HG02870 (cell line): ENCODE data around the gene FSTL4.
"Not testable (repeated sequence)": the region's sequence is repeated elsewhere in the genome, so short reads cannot be mapped to it uniquely, and the experiment has no call there.

Experiments
- ATAC-seq: cut with Tn5 transposase; IDR thresholded peaks from one replicate; pipeline ENCODE4 v1.9.1; 2021; ENCODE audit warnings: mild to moderate bottlenecking, moderate library complexity; ENCODE audit not compliant: unreplicated experiment

The FSTL4 gene

DNA sequence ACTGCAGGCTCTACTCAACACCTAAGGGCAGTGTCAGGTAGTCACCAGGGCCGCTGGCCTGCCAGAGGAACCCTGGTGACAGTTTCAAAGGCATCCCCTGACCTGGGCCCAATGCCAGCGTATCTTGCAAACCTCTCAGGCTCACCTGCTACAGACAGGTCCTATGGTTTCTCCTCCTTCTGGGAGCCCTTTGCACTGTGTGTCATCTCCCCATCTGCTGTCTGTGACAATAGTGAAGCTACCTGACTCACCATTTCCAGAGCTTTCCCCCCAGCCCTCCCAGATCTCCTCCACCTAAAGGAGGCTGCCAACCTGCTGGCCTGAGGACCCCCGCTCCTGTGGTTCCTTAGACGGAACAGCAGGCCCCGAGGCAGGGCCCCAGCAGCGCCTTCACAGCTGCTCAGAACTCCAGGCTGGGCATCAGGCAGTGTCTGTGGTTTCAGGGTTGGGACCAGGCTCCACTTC, 203.1 kb downstream of the FSTL4 start:
- no peak for ATAC-seq

DNA sequence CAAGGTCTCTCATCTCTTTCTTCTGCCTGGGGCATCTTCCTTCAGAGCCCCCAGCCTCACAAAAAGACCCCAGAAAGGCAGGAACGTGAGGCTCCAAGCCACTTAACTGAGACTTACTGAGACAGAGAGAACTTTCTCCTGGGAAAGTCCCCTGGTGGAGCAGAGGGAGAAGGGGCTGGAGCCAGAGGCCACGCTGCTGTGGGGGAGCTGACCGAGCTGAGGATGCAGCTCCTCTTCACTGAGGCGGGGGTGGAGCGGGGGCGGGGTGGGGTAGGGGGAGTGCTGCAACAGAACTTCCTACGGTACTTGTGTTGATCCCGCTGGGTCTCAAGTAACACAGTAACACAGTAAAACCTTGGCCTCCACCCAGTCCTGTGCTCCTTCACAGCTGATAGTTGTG, 204.0 kb downstream of the FSTL4 start:
- no peak for ATAC-seq

DNA sequence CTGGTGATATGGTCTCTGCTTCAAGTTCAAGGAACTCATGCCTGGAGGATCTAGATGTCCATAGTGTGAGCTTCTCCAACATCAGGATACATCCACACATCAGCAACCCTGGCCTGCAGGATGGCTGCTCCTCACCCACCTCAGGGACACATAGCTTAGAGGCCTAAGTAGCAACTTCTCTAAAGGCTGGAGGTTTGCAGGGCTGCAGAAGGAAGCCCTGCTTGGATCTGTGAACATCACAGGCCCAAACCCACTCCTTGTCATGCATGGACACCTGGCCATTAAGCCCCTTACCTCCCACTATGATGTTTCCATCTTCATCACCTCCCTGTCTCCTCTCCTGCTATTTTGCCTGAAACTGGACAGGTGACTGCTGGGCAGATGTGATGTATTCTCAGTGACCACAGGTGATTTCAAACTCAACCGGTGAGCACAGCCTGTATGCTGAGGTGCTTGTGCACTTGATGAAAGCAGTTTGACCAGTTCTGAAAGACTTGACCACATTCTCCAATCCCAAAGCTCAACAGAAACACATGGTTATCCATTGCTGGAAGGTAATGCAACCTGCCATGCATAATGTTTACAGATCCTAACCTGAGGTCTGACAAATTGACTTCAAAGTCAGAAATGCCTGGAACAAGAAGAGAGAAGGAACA, 205.2 kb downstream of the FSTL4 start:
- no peak for ATAC-seq

DNA sequence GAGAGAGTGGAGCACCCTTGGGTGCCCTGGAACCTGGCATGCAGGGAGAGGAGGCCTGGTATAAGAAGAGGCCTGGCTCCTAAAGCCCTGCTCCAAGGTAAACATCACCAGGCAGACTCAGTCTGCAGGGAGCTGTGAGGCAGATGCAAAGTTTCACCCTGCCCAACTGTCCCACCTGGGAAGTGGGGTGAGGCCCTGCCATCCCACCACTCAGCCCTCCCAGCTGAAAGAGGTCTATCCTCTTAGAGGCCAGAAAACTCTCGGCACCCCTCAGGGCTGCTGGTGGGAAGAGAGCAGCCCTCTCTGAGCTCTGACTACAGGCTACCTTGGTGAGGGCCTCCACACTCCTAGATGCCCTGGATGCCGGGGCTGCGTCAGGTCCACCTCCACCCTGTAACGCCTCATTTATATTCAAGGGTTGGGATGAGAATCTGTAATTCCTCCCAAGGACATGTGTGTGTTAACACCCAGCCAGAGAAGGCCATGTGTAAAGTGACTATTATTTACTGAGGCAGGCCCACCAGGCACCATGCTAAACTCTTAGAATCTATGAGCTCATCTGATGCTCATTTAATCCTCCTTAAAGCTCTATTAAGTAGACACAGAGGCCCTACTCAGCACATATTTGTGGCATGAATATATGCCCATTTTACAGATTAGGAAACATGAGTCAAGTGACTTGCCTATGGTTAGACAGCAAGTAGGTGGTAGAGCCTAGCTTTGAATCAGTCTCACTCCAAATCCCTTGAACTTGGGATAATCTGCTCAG, 205.9 kb downstream of the FSTL4 start:
- ATAC-seq, result no peak

DNA sequence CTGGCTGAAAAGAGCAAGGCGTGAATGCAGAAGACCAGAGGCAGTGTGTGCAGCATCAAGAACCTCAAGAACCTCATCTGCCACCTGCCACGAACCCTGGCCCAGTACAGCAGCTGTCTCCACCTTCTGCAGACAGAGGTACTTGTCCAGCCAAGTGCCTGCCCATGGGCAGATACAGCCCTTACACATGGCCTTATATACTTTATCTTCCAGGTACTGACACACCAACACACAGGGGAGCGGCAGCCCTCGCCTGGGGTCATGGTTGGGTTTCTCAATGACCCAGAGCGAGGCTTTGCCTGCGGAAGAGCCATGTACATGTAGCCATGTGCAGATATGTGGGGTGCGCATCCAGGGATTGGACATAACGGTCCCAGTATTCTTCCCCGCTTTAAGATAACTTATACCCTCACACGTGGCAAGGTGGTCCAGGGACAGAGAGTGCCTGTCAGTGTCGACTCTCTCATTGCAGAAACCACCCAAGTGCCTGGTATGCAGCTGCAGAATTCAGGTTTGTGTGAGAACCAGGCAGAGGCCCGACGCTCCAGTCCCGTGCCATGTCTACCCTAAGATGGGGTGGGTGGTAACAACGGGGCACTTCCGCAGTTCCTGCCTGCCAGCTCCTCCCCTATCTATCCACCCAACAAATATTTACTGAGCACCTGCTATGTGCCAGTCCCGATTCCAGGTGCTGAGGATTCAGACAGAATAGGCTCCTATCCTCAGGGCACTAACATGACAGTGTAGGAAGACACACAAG, 206.9 kb downstream of the FSTL4 start:
- no peak for ATAC-seq

DNA sequence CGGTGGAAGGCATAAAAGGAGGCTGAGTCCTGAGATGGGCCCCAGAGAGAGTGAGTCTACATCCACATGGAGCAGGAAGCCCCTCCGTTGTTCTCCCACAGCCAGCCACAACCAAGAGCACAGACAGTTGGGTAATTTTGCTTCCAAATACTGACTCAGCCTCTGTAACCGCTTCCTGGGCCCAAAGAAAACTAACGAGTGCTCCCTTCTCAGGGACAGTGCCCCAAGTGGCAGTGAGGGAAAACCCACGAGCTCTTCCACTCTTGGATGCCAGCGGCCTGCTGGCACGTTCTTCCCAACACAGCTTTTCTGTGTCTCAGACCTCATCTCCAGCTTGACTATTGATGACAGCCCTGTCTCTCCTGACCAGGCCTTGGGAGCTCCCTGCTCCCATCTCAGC, 207.6 kb downstream of the FSTL4 start:
- ATAC-seq, result no peak

DNA sequence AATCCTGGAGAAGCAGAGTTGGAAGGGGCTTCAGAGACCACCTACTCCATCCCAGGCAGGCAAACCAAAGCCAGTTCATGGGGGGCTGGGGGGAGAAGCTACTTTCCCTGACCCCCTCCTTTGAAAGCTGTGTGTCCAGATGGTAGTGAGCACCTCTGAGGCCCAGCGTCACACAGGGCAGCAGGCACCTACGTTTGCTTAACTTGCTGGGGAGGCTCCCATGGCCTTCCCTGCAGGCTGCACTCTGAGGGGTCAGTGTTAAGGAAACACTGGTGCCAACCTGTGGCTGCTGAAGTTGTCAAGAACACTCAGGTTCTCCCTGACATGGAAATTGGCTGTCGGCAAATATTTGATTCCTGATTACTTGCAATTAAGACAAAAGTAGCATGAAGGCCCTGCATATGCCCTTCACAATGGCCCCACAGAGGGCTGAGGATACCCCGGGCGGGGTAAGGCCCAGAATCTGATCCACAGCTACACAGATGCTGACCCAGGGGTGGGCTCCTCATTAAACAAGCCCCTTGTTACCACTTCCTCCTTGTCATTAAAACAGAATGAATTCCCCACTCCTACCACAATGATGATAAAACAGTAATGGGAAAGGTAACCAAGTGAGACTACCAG, 208.5 kb downstream of the FSTL4 start:
- ATAC-seq, result no peak

DNA sequence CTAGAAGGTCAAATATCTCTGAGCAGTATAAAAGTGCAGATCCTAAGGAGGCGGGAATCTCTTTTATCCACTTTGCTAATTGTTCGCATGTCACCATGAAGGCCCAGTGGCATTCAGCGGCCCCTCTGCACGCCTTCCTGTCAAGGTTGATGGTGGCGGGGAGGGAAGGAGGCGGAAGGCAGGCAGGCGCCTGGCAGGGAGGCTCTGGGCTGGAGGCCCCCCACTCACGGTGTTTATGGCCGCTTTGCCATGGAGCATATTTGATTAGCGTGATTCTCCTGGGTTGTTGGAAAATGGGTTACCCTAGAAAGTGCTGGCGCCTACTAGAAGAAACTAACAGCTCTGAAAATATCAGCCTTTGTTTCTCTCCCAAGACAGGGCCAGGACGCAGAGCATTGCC, 209.6 kb downstream of the FSTL4 start:
- ATAC-seq, result no peak

DNA sequence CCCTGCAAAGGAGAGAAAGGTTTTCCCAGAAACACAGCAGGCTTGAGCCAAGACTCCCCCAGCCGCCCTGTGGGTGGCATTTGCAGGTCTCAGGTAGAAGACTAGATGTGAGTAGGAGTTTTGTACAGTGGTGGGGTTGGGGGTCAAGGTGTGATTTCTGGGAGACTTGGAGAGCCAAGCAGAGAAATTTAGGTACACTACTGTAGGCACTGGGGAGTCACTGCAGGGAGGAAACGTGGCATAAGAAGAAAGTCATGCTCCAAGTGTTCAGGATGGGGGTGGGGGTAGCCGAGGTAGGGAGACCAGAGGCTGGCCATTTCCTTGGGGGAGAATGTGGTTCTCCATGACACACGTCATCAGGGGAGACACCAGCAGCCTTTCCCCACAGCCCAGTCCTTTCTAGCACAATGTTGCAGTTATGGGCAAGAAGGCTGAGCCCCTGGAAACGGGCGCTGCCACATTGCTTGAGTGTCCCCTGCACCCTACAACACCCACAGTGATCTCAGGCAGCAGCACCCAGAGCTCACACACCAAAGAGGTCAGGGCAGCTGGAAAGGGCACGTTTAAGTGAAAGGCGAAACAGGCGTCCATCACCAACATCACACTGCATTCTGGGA, 210.5 kb downstream of the FSTL4 start:
- ATAC-seq, result no peak

DNA sequence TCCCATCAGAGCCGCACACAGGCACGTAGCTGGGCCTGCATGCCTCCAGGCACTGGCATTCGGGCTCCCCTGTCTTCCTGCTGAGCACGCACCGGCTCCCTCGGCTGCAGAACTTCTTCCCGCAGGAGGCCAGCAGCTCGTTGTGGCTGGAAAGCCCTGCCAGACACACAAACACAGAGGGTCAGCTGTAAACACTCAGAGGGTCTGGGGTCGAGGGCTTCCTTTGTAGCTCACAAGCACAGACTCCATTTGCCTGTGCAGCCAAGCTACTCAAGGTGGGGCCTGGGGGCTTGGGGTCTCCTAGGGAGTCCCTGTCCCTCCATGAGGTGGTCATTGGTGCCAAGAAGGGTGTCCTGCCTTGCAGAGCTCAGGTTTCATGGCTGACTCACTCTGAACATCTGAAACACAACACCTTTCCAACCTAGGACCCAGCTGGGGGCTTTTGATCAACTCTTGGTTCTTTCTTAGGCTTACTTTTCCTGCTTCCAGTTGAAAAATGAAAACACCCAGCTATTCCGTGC, 211.4 kb downstream of the FSTL4 start:
- no peak for ATAC-seq

DNA sequence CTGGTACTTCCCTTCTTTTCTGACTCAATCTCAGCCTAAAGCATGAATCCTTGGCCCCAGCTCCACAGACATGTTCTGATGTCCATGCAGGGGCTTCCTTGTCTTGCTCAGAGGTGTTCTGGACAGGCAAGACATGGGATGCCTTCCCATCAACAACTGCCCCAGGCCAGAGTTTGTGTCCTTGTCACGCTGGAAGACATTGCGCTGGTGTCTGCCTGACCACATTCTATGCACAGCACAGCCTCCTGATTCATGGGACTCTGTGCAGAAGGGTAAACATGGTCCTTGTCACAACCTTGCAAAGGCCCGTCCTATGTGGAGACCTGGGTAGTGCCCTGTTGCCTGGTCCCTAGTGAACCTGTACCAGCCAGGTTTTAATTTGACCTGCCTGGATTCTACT, 212.2 kb downstream of the FSTL4 start:
- no peak for ATAC-seq

DNA sequence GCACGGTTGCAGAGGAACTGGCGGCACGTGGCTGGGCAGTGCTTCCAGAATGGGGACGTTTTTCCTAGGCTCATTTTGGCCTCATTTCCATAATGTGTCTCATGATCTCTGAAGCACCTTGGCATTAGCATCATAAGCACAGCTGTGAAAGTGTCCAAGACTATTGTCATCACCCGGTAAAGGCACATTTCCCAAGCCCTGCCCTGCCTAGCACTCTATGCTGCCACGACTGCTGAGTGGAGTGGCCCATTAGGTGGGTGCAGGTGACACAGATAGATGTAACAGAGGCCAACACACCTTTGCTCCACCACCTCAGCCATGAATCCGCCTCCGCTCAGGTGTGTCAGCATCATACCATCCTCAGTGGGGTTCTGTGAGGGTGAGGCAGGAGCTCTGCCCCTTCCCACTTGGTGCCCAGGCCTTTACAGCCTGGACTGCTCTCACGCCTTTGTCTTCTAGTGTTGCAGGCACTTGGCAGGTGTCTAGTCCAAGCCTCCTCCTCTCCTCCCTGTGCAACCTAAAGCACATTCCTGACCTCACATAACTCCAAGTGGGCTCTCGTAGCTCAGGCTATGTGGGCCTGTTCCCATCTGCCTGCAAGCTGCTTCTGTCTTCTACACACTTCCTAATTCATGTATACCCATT, 213.0 kb downstream of the FSTL4 start:
- no peak for ATAC-seq

DNA sequence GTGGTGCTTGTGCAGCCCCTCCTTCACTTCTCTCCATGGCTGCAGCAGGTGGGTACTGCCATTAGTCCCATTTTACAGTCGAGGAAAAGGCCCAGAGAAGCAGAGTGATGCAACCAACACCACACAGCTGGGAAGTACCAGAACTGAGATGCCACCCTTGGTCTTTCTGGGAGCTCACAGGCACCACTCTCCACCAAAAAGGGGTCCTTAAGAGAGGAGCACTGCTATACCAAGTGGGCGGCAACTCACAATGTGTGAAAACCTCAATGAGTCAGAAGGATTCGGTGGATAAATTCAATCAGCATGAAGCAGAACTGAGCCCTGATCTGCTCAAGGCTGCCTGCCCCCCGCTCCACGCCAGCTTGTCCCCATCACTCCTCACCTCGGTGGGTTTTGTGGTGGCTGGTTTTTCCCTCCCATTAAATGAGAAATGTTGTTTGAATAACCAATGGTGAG, 213.7 kb downstream of the FSTL4 start:
- peak; percentile 59 for ATAC-seq

DNA sequence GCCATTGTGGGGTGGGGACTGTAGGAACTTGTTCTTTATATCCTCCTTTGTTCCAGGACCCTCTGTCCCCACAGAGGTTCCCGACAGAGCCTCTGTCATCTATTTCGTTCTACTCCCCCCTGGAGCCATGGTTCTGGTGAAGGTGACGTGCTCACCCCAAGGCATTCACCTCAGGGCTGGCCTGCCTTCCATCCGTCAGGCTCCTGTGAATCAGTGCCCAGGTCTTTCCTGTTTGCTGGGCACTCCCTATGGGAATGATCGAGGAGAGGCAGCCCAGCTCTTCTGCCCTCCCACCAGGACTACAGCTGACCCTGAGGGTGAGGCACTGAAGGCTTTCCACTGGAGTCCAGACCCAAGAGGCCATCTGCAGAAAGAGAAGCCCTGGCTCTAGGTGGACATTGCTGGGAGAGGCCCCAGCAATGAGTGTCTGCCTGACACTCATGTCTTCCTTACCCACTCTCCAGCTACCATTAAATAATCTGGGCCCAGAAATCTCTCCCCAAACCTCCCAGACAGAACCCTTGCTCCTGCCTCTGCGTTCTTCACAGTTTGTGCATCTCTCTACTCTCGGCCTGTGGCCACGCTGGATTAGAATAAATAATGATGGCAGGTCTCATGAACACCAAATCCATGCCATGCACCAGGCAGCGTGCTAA, 214.2 kb downstream of the FSTL4 start:
- no peak for ATAC-seq

DNA sequence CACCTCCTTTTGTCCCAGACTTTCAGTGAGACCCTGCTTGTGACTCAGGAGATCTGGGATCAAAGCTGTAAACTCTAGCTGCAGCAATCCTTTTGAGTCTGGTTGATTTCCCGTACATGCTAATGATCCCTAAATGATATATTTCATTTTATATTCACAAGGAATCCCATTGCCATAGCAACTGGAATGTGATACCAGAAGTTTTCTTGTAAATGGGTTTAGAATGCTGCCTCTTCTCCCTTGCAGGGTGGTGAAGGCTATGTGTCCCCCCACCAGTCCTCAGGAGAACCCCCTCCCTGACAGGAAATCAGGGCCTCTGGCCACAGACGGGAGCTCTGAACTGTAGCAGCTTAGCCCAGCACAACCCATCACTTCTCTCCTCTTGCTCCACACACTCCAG, 215.0 kb downstream of the FSTL4 start:
- no peak for ATAC-seq

DNA sequence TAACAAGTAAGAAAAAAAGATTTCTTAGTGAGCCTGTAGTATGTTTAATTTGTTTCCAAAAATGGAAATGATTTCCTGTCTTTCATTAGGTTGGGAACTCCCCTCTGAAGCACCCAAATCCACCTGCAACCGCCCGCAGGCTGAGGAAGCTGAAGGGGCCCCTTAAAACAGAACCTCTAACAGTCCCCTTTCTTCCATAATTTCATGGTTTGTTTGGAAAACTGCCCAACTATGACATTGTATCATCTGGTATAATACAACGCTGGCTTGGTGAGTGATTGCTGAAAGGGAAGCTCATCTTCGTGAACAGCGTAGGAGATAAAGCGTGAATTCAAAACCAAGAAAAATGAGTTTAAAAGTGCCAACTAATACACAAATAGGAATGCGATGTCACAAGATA, 215.5 kb downstream of the FSTL4 start:
- ATAC-seq, result no peak

DNA sequence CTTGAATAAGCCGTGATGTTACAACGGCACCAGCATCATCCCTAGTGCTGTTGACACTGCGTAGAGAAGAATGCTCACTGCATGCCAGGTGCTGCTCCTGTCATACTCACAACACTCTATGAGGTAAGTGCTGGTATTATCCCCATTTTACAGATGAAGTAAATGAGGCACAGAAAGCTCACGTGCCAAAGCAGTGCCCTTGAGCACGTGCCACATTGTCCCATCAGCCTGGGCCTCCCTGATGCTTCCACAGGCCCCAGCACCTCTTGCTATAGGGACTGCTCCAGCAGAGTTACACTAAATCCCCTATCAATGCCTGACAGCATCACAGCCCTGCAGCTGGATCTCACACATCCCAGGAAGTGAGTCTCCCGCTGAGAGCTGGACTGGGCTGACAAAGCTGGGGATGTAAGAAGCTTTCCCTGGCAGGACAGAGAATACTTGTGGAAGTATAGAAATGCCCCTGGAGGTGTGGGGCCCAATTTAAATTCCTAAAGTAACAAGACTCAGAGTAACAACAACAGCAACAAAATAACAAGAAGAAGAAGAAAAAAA, 216.1 kb downstream of the FSTL4 start:
- no peak for ATAC-seq

DNA sequence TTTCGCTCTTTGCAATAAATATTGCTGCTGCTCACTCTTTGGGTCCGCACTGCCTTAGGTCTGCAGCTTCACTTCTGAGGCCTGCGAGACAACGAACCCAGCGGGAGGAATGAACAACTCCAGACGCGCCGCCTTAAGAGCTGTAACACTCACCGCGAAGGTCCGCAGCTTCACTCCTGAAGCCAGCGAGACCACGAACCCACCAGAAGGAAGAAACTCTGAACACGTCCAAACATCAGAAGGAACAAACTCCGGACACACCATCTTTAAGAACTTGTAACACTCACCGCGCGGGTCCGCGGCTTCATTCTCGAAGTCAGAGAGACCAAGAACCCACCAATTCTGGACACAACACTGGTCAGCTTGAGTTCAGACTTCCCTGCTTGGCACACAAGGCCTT, 217.1 kb downstream of the FSTL4 start:
- not testable (repeated sequence) for ATAC-seq

DNA sequence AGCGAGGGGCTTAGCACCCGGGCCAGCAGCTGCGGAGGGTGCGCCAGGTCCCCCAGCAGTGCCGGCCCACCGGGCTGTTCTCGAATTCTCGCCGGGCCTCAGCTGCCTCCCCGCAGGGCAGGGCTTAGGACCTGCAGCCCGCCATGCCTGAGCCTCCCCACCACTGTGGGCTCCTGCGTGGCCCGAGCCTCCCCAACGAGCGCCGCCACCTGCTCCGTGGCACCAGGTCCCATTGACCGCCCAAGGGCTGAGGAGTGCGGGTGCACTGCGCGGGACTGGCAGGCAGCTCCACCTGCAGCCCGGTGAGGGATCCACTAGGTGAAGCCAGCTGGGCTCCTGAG, 217.9 kb downstream of the FSTL4 start:
- ATAC-seq, result not testable (repeated sequence)
